Hepatocyte (in vitro differentiated cells): ENCODE measurements around the gene YTHDF2.

Experiments used
- CTCF ChIP-seq: fragments of 200-600 bp; sonication (generic); IDR thresholded peaks from 2 replicates; pipeline ENCODE4 v1.5.1; 2016; ENCODE audit warnings: antibody characterized with exemption, mild to moderate bottlenecking; ENCODE audit not compliant: poor library complexity
- EZH2phosphoT487 ChIP-seq: fragments of 200-600 bp; sonication (generic); IDR thresholded peaks from one replicate; pipeline ENCODE4 v1.6.1; 2018; ENCODE audit warnings: antibody characterized with exemption, mild to moderate bottlenecking, low read depth, moderate library complexity; ENCODE audit not compliant: unreplicated experiment, severe bottlenecking

- no peak for TF ChIP-seq CTCF
- no peak for TF ChIP-seq EZH2phosphoT487
Observed at GRCh38 chr1:28815533-28816185, 78.9 kb downstream of the YTHDF2 start.
